Activated CD4-positive, alpha-beta memory T cell treated with anti-CD3 and anti-CD28 coated beads for 36 hours (primary cell): Measurements from ENCODE around the gene ZNF396. TPM values are rescaled to one million over a fixed set of nuclear protein-coding genes. Genes with fewer than 3 reads are reported as not detected.

Experiments used
- CTCF ChIA-PET: fragments of 350-600 bp; sonication (Branson Sonifier 250); formaldehyde crosslinking; loops from one replicate; lab custom pipeline; 2021; ENCODE audit warnings: antibody characterized with exemption, inconsistent platforms; lab: Charles Lee
- POLR2A ChIA-PET: fragments of 350-600 bp; sonication (Branson Sonifier 250); formaldehyde crosslinking; loops from one replicate; lab custom pipeline; 2021; ENCODE audit warnings: antibody characterized with exemption; lab: Charles Lee
- DNase-seq: peaks from one replicate; pipeline ENCODE4 v3.0.0-alpha.2; 2020
- H3K27ac Mint-ChIP-seq: one replicate; pipeline ENCODE4 v1.8.0; 2021; ENCODE audit warnings: mixed read lengths
- H3K27me3 Mint-ChIP-seq: one replicate; pipeline ENCODE4 v1.8.0; 2021; ENCODE audit warnings: mixed read lengths
- H3K36me3 Mint-ChIP-seq: one replicate; pipeline ENCODE4 v1.8.0; 2021; ENCODE audit warnings: mixed read lengths
- H3K4me1 Mint-ChIP-seq: one replicate; pipeline ENCODE4 v1.8.0; 2021; ENCODE audit warnings: low read depth, mixed read lengths
- H3K4me3 Mint-ChIP-seq: one replicate; pipeline ENCODE4 v1.8.0; 2021; ENCODE audit warnings: mild to moderate bottlenecking, mixed read lengths
- H3K9me3 Mint-ChIP-seq: one replicate; pipeline ENCODE4 v1.8.0; 2021; ENCODE audit warnings: mixed read lengths
- intact Hi-C: fragments of 100-400 bp; cut with micrococcal nuclease; formaldehyde crosslinking; loops from one replicate; pipeline ENCODE4 v1.15.1; 2023
- total RNA-seq, 2 experiments: library from RNA; stranded (reverse); gene quantifications; one replicate each; pipeline ENCODE4 v1.2.3, GENCODE V29; 2021

Gene ZNF396
- total RNA-seq, 2 experiments from 2014 or later: 0.93 to 1.6 TPM

- CTCF ChIA-PET: no interaction called here
Measured at GRCh38 chr18:35379421-35379820, 2.3 kb upstream of the ZNF396 start.

GRCh38 chr18:35378574-35378896 lies 1.4 kb upstream of the ZNF396 start:
- no peaks in the 10 kb centered on the region for H3K36me3 Mint-ChIP-seq
- H3K27ac Mint-ChIP-seq: no peak overlapping the region
- no peak for DNase-seq
- intact Hi-C loops: loop anchor here (10.0 kb wide), 1 partner anchor 334 kb away; the partner anchor contains the start of gene MAPRE2
- ChIA-PET POLR2A (no interaction called here), CTCF (no interaction called here)
- no peak overlapping the region for H3K4me3 Mint-ChIP-seq
- H3K4me1 Mint-ChIP-seq: peaks cover 9% of the 10 kb centered on the region
- H3K27me3 Mint-ChIP-seq: no peaks in the 10 kb centered on the region
- no peaks in the 10 kb centered on the region for H3K9me3 Mint-ChIP-seq

More at GRCh38 chr18:35379421-35379820, 2.3 kb upstream of the ZNF396 start:
- Mint-ChIP-seq H3K4me3 (no peak overlapping the region), H3K9me3 (no peaks in the 10 kb centered on the region), H3K4me1 (peaks cover 9% of the 10 kb centered on the region), H3K27me3 (no peaks in the 10 kb centered on the region), H3K27ac (no peak overlapping the region), H3K36me3 (no peaks in the 10 kb centered on the region)
- intact Hi-C loops: loop anchor here (10.0 kb wide), 1 partner anchor 335 kb away; the partner anchor contains the start of gene MAPRE2
- POLR2A ChIA-PET: no interaction called here
- no peak for DNase-seq

- DNase-seq: no peak
- H3K36me3 Mint-ChIP-seq: no peaks in the 10 kb centered on the region
- no peaks in the 10 kb centered on the region for H3K27me3 Mint-ChIP-seq
- H3K9me3 Mint-ChIP-seq: no peaks in the 10 kb centered on the region
- ChIA-PET CTCF (interaction anchor here (1.5 kb wide), 1 partner anchor 23 kb away, joined by 4 read pairs; no protein-coding TSS in a partner anchor), POLR2A (no interaction called here)
- peaks cover 9% of the 10 kb centered on the region for H3K4me1 Mint-ChIP-seq
- peak overlapping the region; percentile 67 for H3K4me3 Mint-ChIP-seq
- intact Hi-C loops: loop anchor here (10.0 kb wide), 1 partner anchor 333 kb away; the partner anchor contains the start of gene MAPRE2
- H3K27ac Mint-ChIP-seq: no peak overlapping the region
Measured at GRCh38 chr18:35377875-35378573, 887 bp upstream of the ZNF396 start.

- no peaks in the 10 kb centered on the region for H3K9me3 Mint-ChIP-seq
- no peak overlapping the region for H3K27ac Mint-ChIP-seq
- ChIA-PET POLR2A (no interaction called here), CTCF (interaction anchor here (1.5 kb wide), 1 partner anchor 21 kb away, joined by 4 read pairs; no protein-coding TSS in a partner anchor)
- no peaks in the 10 kb centered on the region for H3K27me3 Mint-ChIP-seq
- H3K4me3 Mint-ChIP-seq: peak overlapping the region; percentile 72
- H3K36me3 Mint-ChIP-seq: no peaks in the 10 kb centered on the region
- peak; percentile 45 for DNase-seq
- intact Hi-C loops: loop anchor here (1.0 to 10.0 kb wide), 2 partner anchors 32 to 332 kb away; partner anchors contain the start of genes MAPRE2 and ZNF24
- peaks cover 14% of the 10 kb centered on the region for H3K4me1 Mint-ChIP-seq
Measured at GRCh38 chr18:35376393-35376741, 770 bp downstream of the ZNF396 start.

GRCh38 chr18:35374708-35375107 lies 2.4 kb downstream of the ZNF396 start:
- ChIA-PET POLR2A (no interaction called here), CTCF (interaction anchor here (1.2 to 2.4 kb wide), 3 partner anchors 12 to 143 kb away, joined by 4 to 7 read pairs (median 5); no protein-coding TSS in a partner anchor)
- no peak overlapping the region for H3K4me3 Mint-ChIP-seq
- no peak overlapping the region for H3K27ac Mint-ChIP-seq
- no peaks in the 10 kb centered on the region for H3K27me3 Mint-ChIP-seq
- H3K9me3 Mint-ChIP-seq: no peaks in the 10 kb centered on the region
- no peak for DNase-seq
- no peaks in the 10 kb centered on the region for H3K36me3 Mint-ChIP-seq
- peaks cover 14% of the 10 kb centered on the region for H3K4me1 Mint-ChIP-seq
- intact Hi-C loops: loop anchor here (10.0 kb wide), 1 partner anchor 330 kb away; the partner anchor contains the start of gene MAPRE2

GRCh38 chr18:35371412-35372195 lies 5.5 kb downstream of the ZNF396 start:
- CTCF ChIA-PET: interaction anchor here (1.1 kb wide), 1 partner anchor 9 kb away, joined by 3 read pairs; no protein-coding TSS in a partner anchor
- H3K27me3 Mint-ChIP-seq: no peaks in the 10 kb centered on the region
- H3K27ac Mint-ChIP-seq: no peak overlapping the region
- no peak overlapping the region for H3K4me3 Mint-ChIP-seq
- no peaks in the 10 kb centered on the region for H3K9me3 Mint-ChIP-seq
- intact Hi-C loops: loop anchor here (10.0 kb wide), 1 partner anchor 327 kb away; the partner anchor contains the start of gene MAPRE2
- peaks cover 10% of the 10 kb centered on the region for H3K4me1 Mint-ChIP-seq
- no peaks in the 10 kb centered on the region for H3K36me3 Mint-ChIP-seq
- DNase-seq: no peak
- POLR2A ChIA-PET: no interaction called here

GRCh38 chr18:35369126-35369525 lies 8.0 kb downstream of the ZNF396 start:
- no peak overlapping the region for H3K27ac Mint-ChIP-seq
- CTCF ChIA-PET: interaction anchor here (0.8 kb wide), 1 partner anchor 17 kb away, joined by 4 read pairs; no protein-coding TSS in a partner anchor
- no peaks in the 10 kb centered on the region for H3K9me3 Mint-ChIP-seq
- H3K4me1 Mint-ChIP-seq: peaks cover 5% of the 10 kb centered on the region
- peaks cover 2% of the 10 kb centered on the region for H3K27me3 Mint-ChIP-seq
- POLR2A ChIA-PET: no interaction called here
- no peaks in the 10 kb centered on the region for H3K36me3 Mint-ChIP-seq
- intact Hi-C loops: no loop called here
- no peak overlapping the region for H3K4me3 Mint-ChIP-seq
- DNase-seq: no peak

GRCh38 chr18:35368595-35368994 lies 8.5 kb downstream of the ZNF396 start:
- Mint-ChIP-seq H3K4me3 (no peak overlapping the region), H3K4me1 (peaks cover 5% of the 10 kb centered on the region), H3K27ac (no peak overlapping the region), H3K9me3 (no peaks in the 10 kb centered on the region), H3K27me3 (peaks cover 2% of the 10 kb centered on the region), H3K36me3 (no peaks in the 10 kb centered on the region)
- POLR2A ChIA-PET: no interaction called here
- CTCF ChIA-PET: interaction anchor here (0.8 kb wide), 1 partner anchor 18 kb away, joined by 4 read pairs; no protein-coding TSS in a partner anchor
- intact Hi-C loops: no loop called here
- DNase-seq: no peak

GRCh38 chr18:35362531-35362930 lies 14.6 kb downstream of the ZNF396 start:
- intact Hi-C loops: no loop called here
- DNase-seq: no peak
- ChIA-PET POLR2A (no interaction called here), CTCF (interaction anchor here (0.9 to 1.2 kb wide), 2 partner anchors 10 to 131 kb away, joined by 3 to 4 read pairs; no protein-coding TSS in a partner anchor)
- no peak overlapping the region for H3K27ac Mint-ChIP-seq
- no peaks in the 10 kb centered on the region for H3K9me3 Mint-ChIP-seq
- peaks cover 2% of the 10 kb centered on the region for H3K27me3 Mint-ChIP-seq
- no peaks in the 10 kb centered on the region for H3K4me1 Mint-ChIP-seq
- H3K36me3 Mint-ChIP-seq: no peaks in the 10 kb centered on the region
- H3K4me3 Mint-ChIP-seq: no peak overlapping the region

- POLR2A ChIA-PET: no interaction called here
- Mint-ChIP-seq H3K36me3 (no peaks in the 10 kb centered on the region), H3K4me3 (no peak overlapping the region), H3K27ac (no peak overlapping the region), H3K4me1 (no peaks in the 10 kb centered on the region), H3K27me3 (peaks cover 2% of the 10 kb centered on the region), H3K9me3 (no peaks in the 10 kb centered on the region)
- no peak for DNase-seq
- CTCF ChIA-PET: interaction anchor here (1.2 kb wide), 1 partner anchor 130 kb away, joined by 4 read pairs; no protein-coding TSS in a partner anchor
- intact Hi-C loops: no loop called here
Measured at GRCh38 chr18:35361570-35362321, 15.4 kb downstream of the ZNF396 start.

GRCh38 chr18:35355140-35355618 lies 22.0 kb downstream of the ZNF396 start:
- CTCF ChIA-PET: interaction anchor here (0.6 to 2.7 kb wide), 18 partner anchors 10 to 488 kb away, joined by 3 to 38 read pairs (median 4); partner anchors contain the start of genes ZNF24, ZNF396 and ZNF397
- peak; percentile 71 for DNase-seq
- intact Hi-C loops: loop anchor here (1.0 to 10.0 kb wide), 2 partner anchors 124 to 350 kb away; no protein-coding TSS in a partner anchor
- H3K27ac Mint-ChIP-seq: no peak overlapping the region
- H3K27me3 Mint-ChIP-seq: no peaks in the 10 kb centered on the region
- POLR2A ChIA-PET: interaction anchor here (1.0 kb wide), 1 partner anchor 125 kb away, joined by 3 read pairs; no protein-coding TSS in a partner anchor
- peaks cover 16% of the 10 kb centered on the region for H3K9me3 Mint-ChIP-seq
- peaks cover 7% of the 10 kb centered on the region for H3K36me3 Mint-ChIP-seq
- peaks cover 5% of the 10 kb centered on the region for H3K4me1 Mint-ChIP-seq
- no peak overlapping the region for H3K4me3 Mint-ChIP-seq
